Measurements from ENCODE around the gene BCAS3. TPM values are rescaled to one million over a fixed set of nuclear protein-coding genes. Genes with fewer than 3 reads are reported as not detected.
"Not testable (repeated sequence)": the region's sequence is repeated elsewhere in the genome, so short reads cannot be mapped to it uniquely, and the experiment has no call there.

Gene BCAS3
- total RNA-seq, 1 experiment from 2014 or later, result 26.3 TPM

DNA sequence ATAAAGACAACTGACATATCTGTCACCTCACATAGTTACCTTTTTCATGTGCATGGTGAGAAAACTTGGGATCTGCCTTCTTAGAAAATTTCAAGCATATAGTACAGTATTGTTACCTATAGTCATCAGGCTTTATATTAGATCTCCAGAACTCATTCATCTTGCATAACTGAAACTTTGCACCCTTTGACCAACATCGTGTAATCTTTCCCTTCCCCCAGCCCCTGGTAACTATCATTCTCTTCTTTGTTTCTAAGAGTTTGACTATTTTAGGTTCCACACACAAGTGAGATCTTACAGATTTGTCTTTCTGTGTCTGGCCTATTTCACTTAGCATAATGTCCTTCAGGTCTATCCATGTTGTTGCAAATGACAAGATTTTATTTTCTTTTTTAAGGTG, 751.6 kb downstream of the BCAS3 start:
- DNase-seq (ENCODE audit: low read depth, low spot score) (no peak), ATAC-seq (no peak)
- H3K4me1 ChIP-seq (ENCODE audit: control insufficient read depth in 1 of 2, insufficient read depth in 2 of 2, low read length in 2 of 2), result peaks cover 33 to 43% of the 10 kb centered on the region in 2 experiments
- no TSS peak for BruUV-seq (replicated peaks)
- intact Hi-C loops (cut with micrococcal nuclease), result no loop called here
- H3K4me3 ChIP-seq (replicated peaks in 1 of 2; ENCODE audit: low read depth in 1 of 2, low read length in 2 of 2), result no peak overlapping the region
- H2AFZ ChIP-seq (ENCODE audit: low read depth, low read length, poor library complexity, severe bottlenecking), result peak overlapping the region; percentile 53
- POLR2A ChIA-PET, result no interaction called here
- no peaks in the 10 kb centered on the region for H3K79me2 ChIP-seq (ENCODE audit: insufficient read depth, low read length)
- H3K36me3 ChIP-seq (ENCODE audit: control insufficient read depth in 1 of 2, insufficient read depth in 2 of 2, low read length in 2 of 2), result no peaks in the 10 kb centered on the region
- RAD21 ChIA-PET (ENCODE audit: low non-redundant PET in 1 of 2, low total read pairs in 2 of 2, uncharacterized antibody in 2 of 2, unreplicated experiment in 2 of 2), result no interaction called here
- H3K27me3 ChIP-seq (ENCODE audit: insufficient read depth, low read length), result no peaks in the 10 kb centered on the region
- CTCF ChIA-PET, result interaction anchor here (0.7 to 1.0 kb wide), 3 partner anchors 12 to 145 kb away, joined by 3 to 4 read pairs (median 4); no protein-coding TSS in a partner anchor
- H3K9me3 ChIP-seq (ENCODE audit: control insufficient read depth in 1 of 2, insufficient read depth in 1 of 2, low read depth in 1 of 2, low read length in 2 of 2), result peaks cover 0 to 6% of the 10 kb centered on the region in 2 experiments; a peak in 1 of 4 replicates
- H3K9ac ChIP-seq (ENCODE audit: low read length), result no peak overlapping the region
- no peak overlapping the region for H3K27ac ChIP-seq (ENCODE audit: low read depth, low read length)
- H4K20me1 ChIP-seq (ENCODE audit: insufficient read depth), result no peaks in the 10 kb centered on the region
- H3K9me2 ChIP-seq (ENCODE audit: insufficient read depth), result no peaks in the 10 kb centered on the region
- no peak overlapping the region for H3K4me2 ChIP-seq (ENCODE audit: low read length)
- TF ChIP-seq SIN3A (IDR thresholded peaks at IDR 0.05; ENCODE audit: low read depth), result no peak
- TF ChIP-seq RAD21 (IDR thresholded peaks at IDR 0.05; ENCODE audit: low read depth), result no peak
- TF ChIP-seq ZFX (IDR thresholded peaks at IDR 0.05), result no peak
- no peak for TF ChIP-seq SP1 (IDR thresholded peaks at IDR 0.05; ENCODE audit: low read depth)
- TF ChIP-seq EGR1 (IDR thresholded peaks at IDR 0.05; ENCODE audit: low read depth), result no peak
- TF ChIP-seq YY1 (IDR thresholded peaks at IDR 0.05; ENCODE audit: extremely low read depth, insufficient replicate concordance, low read depth, low read length), result no peak
- no peak for TF ChIP-seq JUND (IDR thresholded peaks at IDR 0.05)
- TF ChIP-seq ELF1 (IDR thresholded peaks at IDR 0.05; ENCODE audit: borderline replicate concordance, low read depth), result no peak
- no peak for TF ChIP-seq POLR2AphosphoS5 (IDR thresholded peaks at IDR 0.05; ENCODE audit: low read depth, low read length)
- no peak for TF ChIP-seq ZNF274 (IDR thresholded peaks at IDR 0.05; ENCODE audit: low read depth, low read length)
- no peak for TF ChIP-seq FOSL1 (IDR thresholded peaks at IDR 0.05; ENCODE audit: low read depth)
- TF ChIP-seq CEBPB (IDR thresholded peaks at IDR 0.05; ENCODE audit: low read depth), result no peak
- TF ChIP-seq, protein P1, sequence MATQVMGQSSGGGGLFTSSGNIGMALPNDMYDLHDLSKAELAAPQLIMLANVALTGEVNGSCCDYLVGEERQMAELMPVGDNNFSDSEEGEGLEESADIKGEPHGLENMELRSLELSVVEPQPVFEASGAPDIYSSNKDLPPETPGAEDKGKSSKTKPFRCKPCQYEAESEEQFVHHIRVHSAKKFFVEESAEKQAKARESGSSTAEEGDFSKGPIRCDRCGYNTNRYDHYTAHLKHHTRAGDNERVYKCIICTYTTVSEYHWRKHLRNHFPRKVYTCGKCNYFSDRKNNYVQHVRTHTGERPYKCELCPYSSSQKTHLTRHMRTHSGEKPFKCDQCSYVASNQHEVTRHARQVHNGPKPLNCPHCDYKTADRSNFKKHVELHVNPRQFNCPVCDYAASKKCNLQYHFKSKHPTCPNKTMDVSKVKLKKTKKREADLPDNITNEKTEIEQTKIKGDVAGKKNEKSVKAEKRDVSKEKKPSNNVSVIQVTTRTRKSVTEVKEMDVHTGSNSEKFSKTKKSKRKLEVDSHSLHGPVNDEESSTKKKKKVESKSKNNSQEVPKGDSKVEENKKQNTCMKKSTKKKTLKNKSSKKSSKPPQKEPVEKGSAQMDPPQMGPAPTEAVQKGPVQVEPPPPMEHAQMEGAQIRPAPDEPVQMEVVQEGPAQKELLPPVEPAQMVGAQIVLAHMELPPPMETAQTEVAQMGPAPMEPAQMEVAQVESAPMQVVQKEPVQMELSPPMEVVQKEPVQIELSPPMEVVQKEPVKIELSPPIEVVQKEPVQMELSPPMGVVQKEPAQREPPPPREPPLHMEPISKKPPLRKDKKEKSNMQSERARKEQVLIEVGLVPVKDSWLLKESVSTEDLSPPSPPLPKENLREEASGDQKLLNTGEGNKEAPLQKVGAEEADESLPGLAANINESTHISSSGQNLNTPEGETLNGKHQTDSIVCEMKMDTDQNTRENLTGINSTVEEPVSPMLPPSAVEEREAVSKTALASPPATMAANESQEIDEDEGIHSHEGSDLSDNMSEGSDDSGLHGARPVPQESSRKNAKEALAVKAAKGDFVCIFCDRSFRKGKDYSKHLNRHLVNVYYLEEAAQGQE (IDR thresholded peaks at IDR 0.05; ENCODE audit: low read depth), result no peak

DNA sequence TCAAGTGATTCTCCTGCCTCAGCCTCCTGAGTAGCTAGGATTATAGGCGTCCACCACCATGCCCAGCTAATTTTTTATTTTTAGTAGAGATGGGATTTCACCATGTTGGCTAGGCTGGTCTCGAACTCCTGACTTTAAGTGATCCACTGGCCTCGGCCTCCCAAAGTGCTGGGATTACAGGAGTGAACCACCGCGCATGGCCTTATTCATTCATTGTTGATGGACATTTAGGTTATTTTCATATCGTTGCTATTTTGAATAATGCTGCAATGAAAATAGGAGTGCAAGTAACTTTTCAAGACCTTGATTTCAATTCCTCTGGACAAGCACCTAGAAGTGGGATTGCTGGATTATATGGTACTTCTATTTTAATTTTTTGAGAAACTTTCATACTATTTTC, 752.2 kb downstream of the BCAS3 start:
- H3K9me2 ChIP-seq (ENCODE audit: insufficient read depth); H3K9ac ChIP-seq (ENCODE audit: low read length); H3K27ac ChIP-seq (ENCODE audit: low read depth, low read length); DNase-seq (ENCODE audit: low read depth, low spot score); RAD21 ChIA-PET (ENCODE audit: low non-redundant PET in 1 of 2, low total read pairs in 2 of 2, uncharacterized antibody in 2 of 2, unreplicated experiment in 2 of 2); POLR2A ChIA-PET; intact Hi-C loops (cut with micrococcal nuclease); H3K79me2 ChIP-seq (ENCODE audit: insufficient read depth, low read length); H3K4me3 ChIP-seq (replicated peaks in 1 of 2; ENCODE audit: low read depth in 1 of 2, low read length in 2 of 2); ATAC-seq; H3K27me3 ChIP-seq (ENCODE audit: insufficient read depth, low read length); H3K4me2 ChIP-seq (ENCODE audit: low read length); CTCF ChIA-PET; H2AFZ ChIP-seq (ENCODE audit: low read depth, low read length, poor library complexity, severe bottlenecking); H3K9me3 ChIP-seq (ENCODE audit: control insufficient read depth in 1 of 2, insufficient read depth in 1 of 2, low read depth in 1 of 2, low read length in 2 of 2); H4K20me1 ChIP-seq (ENCODE audit: insufficient read depth); H3K36me3 ChIP-seq (ENCODE audit: control insufficient read depth in 1 of 2, insufficient read depth in 2 of 2, low read length in 2 of 2); BruUV-seq (replicated peaks): not testable (repeated sequence)
- H3K4me1 ChIP-seq (ENCODE audit: control insufficient read depth in 1 of 2, insufficient read depth in 2 of 2, low read length in 2 of 2), result peaks cover 30 to 43% of the 10 kb centered on the region in 2 experiments

All from HCT116 (cell line).